Umbilical cord (tissue), 2 donors: ENCODE results near the gene GNG11. TPM values are rescaled to one million over a fixed set of nuclear protein-coding genes. Genes with fewer than 3 reads are reported as not detected.

Experiments
- DNase-seq: peaks from one replicate; pipeline ENCODE4 v3.0.0-alpha.2; 2015; ENCODE audit warnings: low spot score
- total RNA-seq: library from RNA; depleted of rRNA; stranded (reverse); fragments of >200 nt; gene quantifications from one replicate; pipeline ENCODE4 v1.2.3, GENCODE V29; 2014; ENCODE audit warnings: low replicate concordance; ENCODE audit not compliant: insufficient read depth

Gene GNG11
- total RNA-seq: 35.6 TPM

GRCh38 chr7:93921607-93922566 is at the start of gene GNG11:
Gene GNG11, plus strand, starts transcription at chr7:93921735. Its CDS starts 403 bp downstream, at chr7:93922138.
- peak; percentile 80 for DNase-seq

GRCh38 chr7:93873998-93874574 is 47.4 kb upstream of the GNG11 start:
- no peak for DNase-seq

- DNase-seq: no peak
These were observed 43.8 kb upstream of the GNG11 start for GRCh38 chr7:93877742-93878141.

- no peak for DNase-seq
These were observed 42.2 kb upstream of the GNG11 start for GRCh38 chr7:93879356-93879755.

- DNase-seq: no peak
These were observed 39.1 kb upstream of the GNG11 start for GRCh38 chr7:93882468-93882867.

- no peak for DNase-seq
These were observed 38.2 kb upstream of the GNG11 start for GRCh38 chr7:93883078-93883916.

GRCh38 chr7:93883917-93884345 is 37.6 kb upstream of the GNG11 start:
- DNase-seq: no peak

- no peak for DNase-seq
These were observed 37.0 kb upstream of the GNG11 start for GRCh38 chr7:93884541-93884940.

- DNase-seq: no peak
These were observed 32.3 kb upstream of the GNG11 start for GRCh38 chr7:93889261-93889660.

GRCh38 chr7:93890041-93890463 is 31.5 kb upstream of the GNG11 start:
- DNase-seq: peak; percentile 58

- DNase-seq: peak; percentile 67
These were observed 31.0 kb upstream of the GNG11 start, which contains the start of gene TFPI2 for GRCh38 chr7:93890464-93891068. Gene TFPI2, minus strand, starts transcription at chr7:93890753. Its CDS starts 75 bp downstream, at chr7:93890678.

GRCh38 chr7:93894426-93894825 is 27.1 kb upstream of the GNG11 start:
- DNase-seq: no peak

- no peak for DNase-seq
These were observed 26.4 kb upstream of the GNG11 start for GRCh38 chr7:93894966-93895640.

- DNase-seq: peak; percentile 71
These were observed 25.5 kb upstream of the GNG11 start for GRCh38 chr7:93895859-93896600.

GRCh38 chr7:93897680-93898079 is 23.9 kb upstream of the GNG11 start:
- DNase-seq: no peak

- peak; percentile 42 for DNase-seq
These were observed 18.6 kb upstream of the GNG11 start for GRCh38 chr7:93902777-93903423.

GRCh38 chr7:93906267-93906666 is 15.3 kb upstream of the GNG11 start, which contains the start of gene GNGT1:
Gene GNGT1, plus strand, starts transcription at chr7:93906567. Its CDS starts 180 bp downstream, at chr7:93906747.
- no peak for DNase-seq

- DNase-seq: peak; percentile 92
These were observed 11.2 kb upstream of the GNG11 start for GRCh38 chr7:93910076-93910994.
